GM10266 (cell line): ENCODE data around the gene LMF1.

Source experiments
- DNase-seq: peaks from one replicate; pipeline ENCODE4 v3.0.0; 2012; ENCODE audit errors: extremely low spot score
- TF ChIP-seq, protein P1 (sequence below): IDR thresholded peaks from 2 replicates; pipeline ENCODE4 v1.5.1; 2012; ENCODE audit warnings: mild to moderate bottlenecking, low read depth; ENCODE audit not compliant: control insufficient read depth, insufficient read depth; ENCODE audit errors: missing control alignments

Gene LMF1

DNA sequence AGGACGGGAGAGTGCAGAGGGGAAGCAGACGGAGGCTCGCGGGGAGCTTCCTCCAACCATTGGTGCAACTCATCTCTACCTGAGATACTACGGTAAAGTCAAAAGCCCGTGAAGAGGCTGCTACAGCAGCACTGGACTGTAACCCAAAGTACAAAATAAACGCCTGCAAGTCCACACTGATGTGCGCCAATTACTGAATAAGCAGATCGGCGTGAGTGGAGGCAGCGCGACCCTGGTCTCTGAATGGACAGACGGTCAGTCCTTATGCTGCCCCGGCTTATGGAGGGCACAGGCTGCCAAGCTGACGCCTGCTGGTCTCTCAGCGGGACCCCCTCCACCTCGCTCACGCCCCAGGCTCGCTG, 58.5 kb downstream of the LMF1 start:
- no peak for DNase-seq
- TF ChIP-seq, protein P1, sequence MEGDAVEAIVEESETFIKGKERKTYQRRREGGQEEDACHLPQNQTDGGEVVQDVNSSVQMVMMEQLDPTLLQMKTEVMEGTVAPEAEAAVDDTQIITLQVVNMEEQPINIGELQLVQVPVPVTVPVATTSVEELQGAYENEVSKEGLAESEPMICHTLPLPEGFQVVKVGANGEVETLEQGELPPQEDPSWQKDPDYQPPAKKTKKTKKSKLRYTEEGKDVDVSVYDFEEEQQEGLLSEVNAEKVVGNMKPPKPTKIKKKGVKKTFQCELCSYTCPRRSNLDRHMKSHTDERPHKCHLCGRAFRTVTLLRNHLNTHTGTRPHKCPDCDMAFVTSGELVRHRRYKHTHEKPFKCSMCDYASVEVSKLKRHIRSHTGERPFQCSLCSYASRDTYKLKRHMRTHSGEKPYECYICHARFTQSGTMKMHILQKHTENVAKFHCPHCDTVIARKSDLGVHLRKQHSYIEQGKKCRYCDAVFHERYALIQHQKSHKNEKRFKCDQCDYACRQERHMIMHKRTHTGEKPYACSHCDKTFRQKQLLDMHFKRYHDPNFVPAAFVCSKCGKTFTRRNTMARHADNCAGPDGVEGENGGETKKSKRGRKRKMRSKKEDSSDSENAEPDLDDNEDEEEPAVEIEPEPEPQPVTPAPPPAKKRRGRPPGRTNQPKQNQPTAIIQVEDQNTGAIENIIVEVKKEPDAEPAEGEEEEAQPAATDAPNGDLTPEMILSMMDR, result no peak

DNA sequence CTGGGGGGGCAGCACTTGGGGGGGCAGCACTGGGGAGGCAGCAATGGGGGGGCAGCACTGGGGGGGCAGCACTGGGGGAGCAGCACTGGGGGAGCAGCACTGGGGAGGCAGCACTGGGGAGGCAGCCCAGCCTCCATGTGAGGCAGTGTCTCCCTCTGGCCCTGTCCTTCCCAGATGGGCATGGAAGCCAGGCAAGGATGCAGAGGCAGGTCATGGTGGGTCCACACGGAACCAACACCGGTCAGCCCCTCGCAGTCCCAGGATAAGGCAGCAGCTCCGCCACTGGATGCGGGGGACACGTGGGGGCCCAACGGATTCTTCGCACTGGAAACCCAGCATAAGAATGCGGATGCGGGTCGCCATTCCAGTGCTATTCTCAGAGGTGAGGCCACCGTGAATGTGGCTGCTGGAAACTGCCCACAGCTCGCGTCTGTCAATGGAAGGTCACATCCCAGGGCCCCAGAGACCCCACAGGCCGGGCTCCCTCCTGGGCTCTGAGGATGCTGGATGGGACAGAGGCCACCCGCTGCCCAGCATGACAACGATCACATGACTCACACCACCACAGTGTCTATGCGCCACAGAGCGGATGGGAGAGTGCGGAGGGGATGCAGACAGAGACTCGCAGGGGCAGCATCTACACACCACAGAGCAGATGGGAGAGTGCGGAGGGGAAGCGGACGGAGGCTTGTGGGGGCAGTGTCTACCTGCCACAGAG, 59.0 kb downstream of the LMF1 start:
- TF ChIP-seq, protein P1, result no peak
- no peak for DNase-seq

DNA sequence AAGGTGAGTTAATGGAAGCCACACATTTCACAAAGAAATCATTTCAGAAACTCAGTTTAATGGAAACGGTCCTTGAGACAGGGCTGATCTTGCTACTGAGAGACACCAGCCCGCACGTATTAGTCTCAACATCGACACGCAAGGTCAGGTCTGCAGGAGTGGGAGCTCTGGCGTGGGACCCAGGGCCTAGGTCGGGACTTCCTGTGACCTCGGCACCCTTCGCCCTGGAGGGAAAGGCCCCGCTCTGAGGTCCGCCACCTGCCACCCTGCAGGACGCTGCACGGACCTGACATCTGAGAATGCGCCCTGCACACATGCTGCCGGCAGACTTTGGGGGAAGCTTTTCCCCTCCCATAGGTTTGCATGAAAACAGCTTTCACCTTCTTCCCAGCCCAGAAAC, 59.7 kb downstream of the LMF1 start:
- no peak for DNase-seq
- TF ChIP-seq, protein P1, result no peak

DNA sequence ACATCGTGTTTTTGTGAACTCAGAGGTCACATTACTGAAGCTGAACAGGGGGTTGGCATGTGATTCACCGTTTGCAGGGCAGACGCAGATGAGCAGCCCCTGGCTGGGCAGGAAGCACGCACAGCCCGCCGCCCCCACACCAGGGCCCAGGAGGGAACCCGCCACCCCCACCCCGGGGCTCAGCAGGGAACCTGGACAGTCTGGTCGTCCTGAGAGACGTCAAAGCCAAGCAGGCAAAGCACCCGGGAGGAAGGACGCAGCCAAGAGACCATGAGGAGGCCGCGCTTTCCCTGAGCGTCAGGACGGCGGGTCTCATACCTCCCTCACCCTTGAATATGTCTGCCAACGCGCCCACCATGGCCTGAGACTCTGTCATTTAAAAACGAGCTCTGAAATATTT, 60.6 kb downstream of the LMF1 start:
- TF ChIP-seq, protein P1, result no peak
- no peak for DNase-seq

DNA sequence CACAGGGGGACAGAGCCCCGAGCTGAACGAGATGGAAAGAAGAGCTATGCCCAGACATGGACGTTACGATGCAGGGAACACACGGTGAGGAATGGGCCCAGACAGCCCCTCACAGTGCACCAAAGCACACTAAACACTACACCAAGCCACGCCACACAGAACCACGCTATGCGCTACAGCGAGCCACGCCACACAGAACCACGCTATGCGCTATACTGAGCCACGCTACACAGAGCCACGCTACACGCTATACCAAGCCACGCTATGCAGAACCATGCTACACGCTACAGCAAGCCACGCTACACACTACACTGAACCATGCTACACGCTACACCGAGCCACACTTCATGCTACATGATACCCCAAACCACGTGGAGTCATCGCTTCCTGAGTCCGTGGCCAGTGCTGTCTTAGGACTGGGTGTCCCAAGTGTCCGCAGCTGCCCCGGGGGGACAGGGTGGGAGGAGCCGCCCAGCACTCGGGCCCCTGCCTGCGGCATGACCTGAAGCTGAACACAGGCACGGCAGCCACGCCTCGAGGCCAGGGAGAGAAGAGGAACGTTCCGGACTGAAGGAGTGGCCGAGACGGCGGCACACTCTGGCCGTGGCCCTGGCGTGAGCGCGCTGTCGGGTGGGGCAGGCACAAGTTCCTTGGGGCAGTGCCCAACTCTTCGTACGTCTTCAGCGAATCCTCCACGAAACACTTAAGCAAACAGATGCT, 61.3 kb downstream of the LMF1 start:
- no peak for DNase-seq
- TF ChIP-seq, protein P1, result no peak

DNA sequence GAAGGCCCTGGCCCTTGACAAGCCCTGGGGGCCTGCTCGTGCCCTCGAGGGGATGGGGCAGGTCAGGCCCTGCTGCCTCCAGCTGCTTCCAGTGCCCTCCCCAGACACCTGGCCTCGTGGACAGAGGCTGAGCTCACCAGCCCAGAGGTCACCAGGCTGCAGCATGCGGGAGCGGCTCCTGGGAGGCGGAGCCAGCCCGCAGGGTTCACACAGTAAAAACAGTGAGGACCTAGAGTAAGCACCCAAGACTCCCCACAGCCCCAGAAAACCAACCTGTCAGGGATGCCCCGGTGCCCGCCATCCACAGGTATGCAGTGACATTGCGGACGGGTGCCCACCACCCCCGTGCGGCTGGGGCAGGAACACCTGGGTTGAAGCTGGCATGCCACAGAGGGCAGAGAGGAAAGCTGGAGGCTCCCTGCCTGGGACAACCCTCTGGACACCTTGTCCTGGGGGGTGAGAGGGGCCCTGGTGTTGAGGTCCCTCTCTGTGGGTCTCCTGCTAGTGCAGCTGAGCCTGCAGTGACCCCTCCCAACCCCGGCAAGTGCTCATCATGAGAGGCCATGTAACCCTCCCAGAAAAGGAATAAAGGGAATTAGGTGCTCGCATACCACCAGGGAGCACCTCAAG, 62.1 kb downstream of the LMF1 start:
- TF ChIP-seq, protein P1, result no peak
- no peak for DNase-seq

DNA sequence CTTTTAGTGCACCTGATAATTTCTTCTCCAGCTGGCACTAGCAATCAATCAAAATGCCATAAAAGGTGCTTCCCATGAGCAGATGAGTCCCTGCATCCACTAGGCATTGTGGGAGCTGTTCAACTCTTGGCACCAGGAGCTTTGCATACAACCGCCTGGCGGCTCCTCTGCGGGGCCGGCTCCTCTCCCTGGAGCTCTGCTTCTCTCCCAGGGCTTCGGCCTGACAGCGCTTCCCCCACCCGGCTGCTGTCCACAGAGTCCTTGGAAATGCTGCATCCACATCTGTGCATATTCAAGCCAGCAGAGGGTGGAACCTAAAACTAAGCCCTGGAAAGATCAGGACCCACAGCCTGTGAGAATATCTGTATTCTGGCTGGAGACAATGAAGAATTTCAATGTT, 62.9 kb downstream of the LMF1 start:
- no peak for DNase-seq
- TF ChIP-seq, protein P1, result no peak
